HG03342 (cell line): ENCODE data around the gene GRN.
"Not testable (repeated sequence)": the region's sequence is repeated elsewhere in the genome, so short reads cannot be mapped to it uniquely, and the experiment has no call there.

Experiments
- ATAC-seq: cut with Tn5 transposase; IDR thresholded peaks from one replicate; pipeline ENCODE4 v1.9.1; 2021; ENCODE audit warnings: mild to moderate bottlenecking, moderate library complexity; ENCODE audit not compliant: unreplicated experiment

The GRN gene

GRCh38 chr17:44321246-44322120, 23.6 kb upstream of the GRN start:
- ATAC-seq = no peak

- no peak for ATAC-seq
These were observed 22.7 kb upstream of the GRN start for GRCh38 chr17:44322236-44322895.

- ATAC-seq = no peak
These were observed 21.6 kb upstream of the GRN start for GRCh38 chr17:44323359-44324091.

- ATAC-seq = peak; percentile 2
These were observed 21.0 kb upstream of the GRN start for GRCh38 chr17:44324092-44324570.

- ATAC-seq = peak; percentile 63
These were observed 20.4 kb upstream of the GRN start, which contains the start of gene SLC25A39 for GRCh38 chr17:44324571-44325275. Gene SLC25A39, minus strand, starts transcription at chr17:44324823. Its CDS starts 1,261 bp downstream, at chr17:44323562.

GRCh38 chr17:44326861-44327444, 18.1 kb upstream of the GRN start:
- ATAC-seq = peak; percentile 46

- ATAC-seq = no peak
These were observed 17.2 kb upstream of the GRN start for GRCh38 chr17:44327715-44328449.

GRCh38 chr17:44329516-44329915, 15.6 kb upstream of the GRN start:
- not testable (repeated sequence) for ATAC-seq

GRCh38 chr17:44330263-44330662, 14.8 kb upstream of the GRN start:
- ATAC-seq = not testable (repeated sequence)

GRCh38 chr17:44331249-44331760, 13.8 kb upstream of the GRN start:
- ATAC-seq = no peak

- no peak for ATAC-seq
These were observed 11.7 kb upstream of the GRN start for GRCh38 chr17:44333371-44333770.

GRCh38 chr17:44334315-44334714, 10.8 kb upstream of the GRN start:
- no peak for ATAC-seq

GRCh38 chr17:44334727-44335126, 10.4 kb upstream of the GRN start:
- ATAC-seq = no peak

- ATAC-seq = no peak
These were observed 9.5 kb upstream of the GRN start for GRCh38 chr17:44335564-44335963.

GRCh38 chr17:44335968-44336367, 9.1 kb upstream of the GRN start:
- no peak for ATAC-seq

GRCh38 chr17:44338702-44339101, 6.4 kb upstream of the GRN start:
- ATAC-seq = no peak

GRCh38 chr17:44340553-44340952, 4.5 kb upstream of the GRN start:
- not testable (repeated sequence) for ATAC-seq

- no peak for ATAC-seq
These were observed 1.4 kb upstream of the GRN start for GRCh38 chr17:44343510-44344209.
